ENCODE results near the gene DNAH10. TPM values are rescaled to one million over a fixed set of nuclear protein-coding genes. Genes with fewer than 3 reads are reported as not detected.

DNAH10 gene
- total RNA-seq, 1 experiment from 2014 or later = 0.09 TPM

- no peak for DNase-seq (ENCODE audit: low spot score)
Observed at GRCh38 chr12:123798518-123798917, 36.4 kb downstream of the DNAH10 start.

DNA sequence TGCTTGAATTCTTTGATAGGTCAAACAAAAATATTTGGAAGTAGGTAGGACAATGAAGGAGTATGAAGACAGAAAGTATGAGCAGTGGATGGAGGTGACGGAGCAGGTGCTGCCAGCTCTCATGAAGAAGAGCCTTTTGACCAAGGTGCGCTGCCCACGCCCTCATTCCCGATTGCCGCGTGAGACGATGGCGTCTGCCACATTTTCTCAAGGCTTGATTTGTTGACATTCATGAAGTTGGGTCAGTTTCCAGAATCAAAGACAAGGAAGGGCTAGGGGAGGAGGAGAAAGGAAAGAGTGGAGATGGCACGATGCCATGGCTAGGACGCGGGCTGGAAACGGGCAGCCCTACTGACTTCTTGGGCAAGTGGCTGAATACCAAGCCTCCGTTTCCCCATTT lies 37.1 kb downstream of the DNAH10 start:
- no peak for DNase-seq (ENCODE audit: low spot score)

GRCh38 chr12:123801573-123802178 lies 39.6 kb downstream of the DNAH10 start:
- peak; percentile 2 for DNase-seq (ENCODE audit: low spot score)

DNA sequence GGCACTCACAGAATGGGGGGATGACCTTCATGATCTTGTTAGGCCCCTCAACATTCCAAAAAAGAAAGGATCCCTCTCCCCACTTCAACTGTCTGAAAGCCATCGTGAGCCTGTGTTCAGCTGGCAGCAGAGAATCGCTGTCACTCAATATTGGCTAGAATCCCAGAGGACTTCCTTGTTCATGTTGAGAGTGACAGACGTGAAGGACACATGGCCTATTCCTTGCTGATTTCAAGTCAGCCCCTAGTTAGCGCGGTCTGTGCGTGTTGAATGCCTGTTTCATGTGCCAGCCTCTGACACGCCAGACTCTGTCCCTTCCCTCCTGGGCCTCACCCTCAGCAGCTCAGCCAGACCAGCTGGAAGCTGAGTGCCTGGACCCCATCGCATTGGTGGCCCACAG lies 43.1 kb downstream of the DNAH10 start:
- DNase-seq (ENCODE audit: low spot score) = no peak

- DNase-seq (ENCODE audit: low spot score) = no peak
Observed at GRCh38 chr12:123807002-123807401, 44.9 kb downstream of the DNAH10 start.

GRCh38 chr12:123807670-123808069 lies 45.6 kb downstream of the DNAH10 start:
- DNase-seq (ENCODE audit: low spot score) = peak; percentile 11

- no peak for DNase-seq (ENCODE audit: low spot score)
Observed at GRCh38 chr12:123808167-123808566, 46.1 kb downstream of the DNAH10 start.

DNA sequence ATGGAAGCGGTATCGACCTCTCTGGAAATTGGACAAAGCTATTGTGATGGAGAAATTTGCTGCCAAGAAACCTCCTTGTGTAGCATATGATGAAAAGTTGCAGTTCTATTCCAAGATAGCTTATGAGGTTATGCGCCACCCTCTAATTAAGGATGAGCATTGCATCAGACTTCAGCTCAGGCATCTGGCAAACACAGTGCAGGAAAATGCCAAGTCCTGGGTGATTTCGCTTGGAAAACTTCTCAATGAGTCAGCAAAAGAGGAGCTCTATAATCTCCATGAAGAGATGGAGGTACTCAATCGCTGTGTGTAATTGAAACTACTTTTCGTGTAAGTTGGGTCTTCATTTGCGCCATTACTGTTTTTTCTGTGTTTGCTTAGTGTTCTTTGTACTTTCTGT lies 51.2 kb downstream of the DNAH10 start:
- DNase-seq (ENCODE audit: low spot score) = peak; percentile 45

DNA sequence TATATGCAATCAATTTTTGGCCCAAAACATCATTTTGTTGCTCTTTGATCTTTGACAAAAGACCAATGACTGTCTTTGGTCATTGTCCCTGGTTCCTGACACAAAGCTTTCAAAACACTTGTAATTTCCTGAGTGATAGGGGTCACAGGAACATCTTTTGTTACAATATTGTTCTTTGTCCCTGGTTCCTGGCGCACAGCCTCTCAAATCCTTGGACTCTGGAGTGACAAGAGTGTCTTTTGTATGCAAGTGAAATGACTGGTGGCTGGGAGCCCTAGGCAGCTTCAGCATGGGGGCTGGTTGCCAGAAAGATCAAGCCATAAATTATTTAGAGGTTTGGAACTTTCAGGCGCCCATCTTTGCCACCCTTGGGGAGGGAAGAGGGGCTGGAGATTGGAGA lies 53.9 kb downstream of the DNAH10 start:
- no peak for DNase-seq (ENCODE audit: low spot score)

GRCh38 chr12:123816896-123817537 lies 54.9 kb downstream of the DNAH10 start:
- no peak for DNase-seq (ENCODE audit: low spot score)

GRCh38 chr12:123822804-123823203 lies 60.7 kb downstream of the DNAH10 start:
- no peak for DNase-seq (ENCODE audit: low spot score)

DNA sequence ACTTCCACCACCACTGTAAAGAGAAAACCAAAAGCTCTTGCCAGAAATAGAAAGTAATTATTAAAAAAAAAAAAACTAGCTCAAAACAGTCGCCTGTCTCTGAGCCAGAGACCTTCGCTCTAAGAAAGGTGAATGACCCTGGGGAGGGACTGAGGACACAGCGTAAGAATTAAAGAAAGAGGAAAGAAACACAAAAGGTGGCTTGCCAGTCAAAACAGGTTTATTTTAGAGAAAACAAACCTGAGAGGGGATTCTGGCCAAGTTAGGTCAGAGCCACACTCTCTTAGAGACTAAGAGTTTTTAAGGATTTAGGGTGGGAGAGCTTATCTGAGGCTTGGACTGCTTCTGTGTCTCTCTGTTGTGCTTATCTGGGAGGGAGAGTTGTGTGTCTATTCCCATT lies 66.0 kb downstream of the DNAH10 start:
- DNase-seq (ENCODE audit: low spot score) = no peak

GRCh38 chr12:123828854-123829547 lies 66.9 kb downstream of the DNAH10 start:
- DNase-seq (ENCODE audit: low spot score) = no peak

- no peak for DNase-seq (ENCODE audit: low spot score)
Observed at GRCh38 chr12:123829561-123829960, 67.5 kb downstream of the DNAH10 start.

DNA sequence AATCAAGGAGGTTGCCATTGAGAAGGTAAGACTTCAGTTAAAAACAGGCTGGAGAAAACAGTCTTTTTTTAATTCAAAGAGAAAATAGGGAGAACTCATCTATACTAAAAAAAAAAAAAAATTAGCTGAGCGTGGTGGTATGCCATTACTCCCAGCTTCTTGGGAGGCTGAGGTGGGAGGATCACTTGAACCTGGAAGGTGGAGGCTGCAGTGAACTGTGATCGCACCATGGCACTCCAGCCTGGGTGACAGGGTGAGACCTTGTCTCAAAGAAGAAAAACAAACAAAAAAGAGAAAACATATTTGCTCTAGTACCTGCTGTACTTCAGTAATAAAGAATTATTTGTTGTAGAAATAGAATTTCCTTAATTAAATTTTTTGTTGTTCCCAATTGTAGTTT lies 68.6 kb downstream of the DNAH10 start:
- no peak for DNase-seq (ENCODE audit: low spot score)

- no peak for DNase-seq (ENCODE audit: low spot score)
Observed at GRCh38 chr12:123832052-123832451, 70.0 kb downstream of the DNAH10 start.

DNA sequence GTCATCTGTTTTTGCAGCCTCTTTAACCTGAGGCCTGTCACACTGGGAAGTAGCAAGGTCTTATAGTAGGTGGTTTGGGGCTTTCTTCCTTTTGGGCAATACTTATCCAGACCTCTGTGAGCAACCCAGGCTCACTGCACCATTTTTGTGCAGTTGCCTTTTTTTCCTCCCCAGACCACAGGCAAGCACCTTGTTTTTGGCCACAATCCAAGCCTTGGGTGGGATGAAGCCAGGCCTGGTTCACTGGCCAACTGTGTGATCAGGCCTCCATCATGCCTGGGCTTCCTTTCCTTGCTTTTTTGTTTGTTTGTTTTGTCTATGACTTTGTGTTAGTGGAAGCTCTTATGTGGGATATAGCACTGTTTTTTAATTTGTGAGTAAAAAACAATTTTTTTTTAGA lies 71.7 kb downstream of the DNAH10 start:
- no peak for DNase-seq (ENCODE audit: low spot score)

- DNase-seq (ENCODE audit: low spot score) = no peak
Observed at GRCh38 chr12:123834845-123835244, 72.7 kb downstream of the DNAH10 start.

- no peak for DNase-seq (ENCODE audit: low spot score)
Observed at GRCh38 chr12:123836292-123836691, 74.2 kb downstream of the DNAH10 start.

GRCh38 chr12:123839826-123840225 lies 77.7 kb downstream of the DNAH10 start:
- DNase-seq (ENCODE audit: low spot score) = no peak

GRCh38 chr12:123840765-123841425 lies 78.8 kb downstream of the DNAH10 start:
- no peak for DNase-seq (ENCODE audit: low spot score)

DNA sequence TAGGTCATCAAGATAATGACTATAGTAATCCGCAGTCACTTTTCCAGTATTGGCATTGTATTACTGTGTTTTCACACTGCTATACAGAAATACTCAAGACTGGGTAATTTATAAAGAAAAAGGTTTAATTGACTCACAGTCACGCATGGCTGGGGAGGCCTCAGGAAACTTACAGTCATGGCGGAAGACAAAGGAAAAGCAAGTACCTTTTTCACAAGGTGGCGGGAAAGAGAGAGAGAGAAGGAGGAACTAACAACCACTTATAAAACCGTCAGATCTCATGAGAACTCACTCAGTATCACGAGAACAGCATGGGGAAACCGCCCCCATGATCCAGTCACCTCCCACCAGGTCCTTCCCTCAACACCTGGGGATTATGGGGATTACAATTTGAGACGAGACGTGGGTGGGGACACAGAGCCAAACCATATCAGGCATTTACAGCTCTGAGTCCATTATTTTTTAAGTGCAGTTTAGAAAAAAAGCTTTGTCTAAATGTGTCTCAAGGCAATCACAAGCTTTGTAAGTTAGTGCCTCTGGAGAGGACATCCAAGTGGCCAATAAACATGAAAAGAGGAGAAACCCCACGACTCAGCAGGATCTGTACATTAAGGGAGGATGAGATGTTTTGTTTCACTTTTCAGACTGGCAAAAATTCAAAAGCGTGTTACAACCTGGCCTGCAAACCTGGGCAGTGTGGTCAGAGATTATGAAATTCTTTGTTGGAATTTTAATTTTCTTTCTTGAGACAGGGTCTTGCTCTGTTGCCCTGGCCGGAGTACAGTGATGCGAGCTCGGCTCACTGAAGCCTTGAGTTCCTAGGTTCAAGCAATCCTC lies 82.0 kb downstream of the DNAH10 start:
- no peak for DNase-seq (ENCODE audit: low spot score)
